DLD1 (cell line): ENCODE results near the gene RPS27L.

Source experiments
- in situ Hi-C: cut with HindIII; loops from 2 replicates; pipeline ENCODE4 v1.10.0; 2017; ENCODE audit warnings: low sequenced_read_pairs

Gene RPS27L

GRCh38 chr15:63188247-63188925 lies 31.1 kb upstream of the RPS27L start:
- in situ Hi-C loops, result no loop called here

DNA sequence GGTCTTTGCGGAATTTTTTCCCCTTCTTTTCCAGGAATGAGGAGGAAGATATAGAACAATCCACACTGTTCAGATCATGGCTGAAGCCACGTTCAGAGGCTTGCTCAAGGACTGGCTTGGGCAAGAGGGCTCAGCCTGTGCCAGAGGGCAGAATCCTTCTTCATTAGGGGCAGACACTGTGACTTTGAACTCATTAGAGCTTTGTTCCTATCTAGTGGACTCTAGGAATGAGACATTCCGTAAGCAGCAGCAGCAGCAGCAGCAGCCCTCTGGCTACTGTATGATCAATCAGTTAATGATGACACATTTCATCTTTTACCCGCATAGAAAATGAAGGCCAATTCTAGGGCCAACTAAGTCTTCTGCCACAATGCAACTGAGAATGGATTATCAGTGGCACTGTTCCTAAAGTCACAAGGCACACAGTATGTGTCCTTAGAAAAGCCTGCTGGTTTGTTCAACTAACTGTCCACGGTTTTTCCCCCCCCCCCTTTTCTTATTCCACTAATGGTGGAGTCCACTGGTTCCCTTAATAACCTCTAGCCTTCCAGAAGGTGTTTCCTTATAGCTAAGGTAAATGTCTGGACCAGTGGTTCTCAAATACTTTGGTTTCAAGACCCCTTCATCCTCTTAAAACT lies 30.4 kb upstream of the RPS27L start:
- in situ Hi-C loops, result no loop called here

- in situ Hi-C loops, result no loop called here
These were observed 28.8 kb upstream of the RPS27L start for GRCh38 chr15:63186065-63186464.

GRCh38 chr15:63185206-63185605 lies 27.9 kb upstream of the RPS27L start:
- in situ Hi-C loops, result no loop called here

DNA sequence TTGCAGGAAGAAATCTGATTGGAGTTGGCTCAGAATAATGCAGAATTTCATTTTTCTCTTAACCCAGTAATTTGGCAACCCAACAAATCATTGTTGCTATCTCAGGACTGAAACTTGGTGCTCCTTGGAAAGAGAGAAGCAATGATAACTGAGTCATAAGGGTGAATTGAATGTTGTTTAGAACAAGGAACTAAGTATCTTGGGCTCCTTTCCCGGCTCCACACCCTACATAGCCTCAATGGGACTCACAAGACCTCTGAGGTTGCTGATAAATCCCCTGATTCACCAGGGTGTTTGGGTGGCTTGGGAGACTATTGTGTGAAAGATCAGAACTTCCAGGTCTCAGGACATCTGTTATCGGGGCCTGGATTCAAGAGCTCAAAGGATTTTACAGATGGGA lies 24.4 kb upstream of the RPS27L start:
- in situ Hi-C loops, result no loop called here

DNA sequence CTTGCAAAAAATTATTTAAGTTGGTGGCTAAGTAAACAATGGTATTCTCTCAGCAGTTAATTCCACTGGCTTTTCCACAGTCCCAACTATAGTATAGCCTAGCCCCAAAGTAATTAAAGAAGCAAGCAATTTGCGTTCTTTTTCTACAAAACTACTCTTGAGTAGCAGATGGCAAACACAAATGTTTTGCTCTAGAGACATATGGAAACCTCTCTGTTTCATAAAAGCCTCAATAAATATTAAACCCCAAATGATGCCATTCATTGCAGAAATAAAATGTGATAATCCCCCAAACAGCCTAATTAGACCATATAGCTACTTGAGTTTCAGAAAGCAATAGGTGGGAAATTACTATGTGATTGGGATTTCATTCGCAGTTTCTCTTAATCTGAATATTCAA lies 23.5 kb upstream of the RPS27L start:
- in situ Hi-C loops, result no loop called here

- in situ Hi-C loops, result no loop called here
These were observed 20.8 kb upstream of the RPS27L start for GRCh38 chr15:63178034-63178433.

- in situ Hi-C loops, result no loop called here
These were observed 19.0 kb upstream of the RPS27L start for GRCh38 chr15:63176302-63176701.

- in situ Hi-C loops, result no loop called here
These were observed 15.7 kb upstream of the RPS27L start for GRCh38 chr15:63172851-63173451.

- in situ Hi-C loops, result no loop called here
These were observed 15.1 kb upstream of the RPS27L start for GRCh38 chr15:63172376-63172775.

- in situ Hi-C loops, result no loop called here
These were observed 12.5 kb upstream of the RPS27L start for GRCh38 chr15:63169788-63170187.

- in situ Hi-C loops, result no loop called here
These were observed 8.9 kb upstream of the RPS27L start for GRCh38 chr15:63166219-63166618.

- in situ Hi-C loops, result no loop called here
These were observed 8.0 kb upstream of the RPS27L start for GRCh38 chr15:63165166-63165859.

GRCh38 chr15:63163217-63163616 lies 5.9 kb upstream of the RPS27L start:
- in situ Hi-C loops, result no loop called here

- in situ Hi-C loops, result no loop called here
These were observed 3.4 kb upstream of the RPS27L start for GRCh38 chr15:63160638-63161037.

GRCh38 chr15:63157891-63158431 lies 684 bp upstream of the RPS27L start:
- in situ Hi-C loops, result no loop called here

DNA sequence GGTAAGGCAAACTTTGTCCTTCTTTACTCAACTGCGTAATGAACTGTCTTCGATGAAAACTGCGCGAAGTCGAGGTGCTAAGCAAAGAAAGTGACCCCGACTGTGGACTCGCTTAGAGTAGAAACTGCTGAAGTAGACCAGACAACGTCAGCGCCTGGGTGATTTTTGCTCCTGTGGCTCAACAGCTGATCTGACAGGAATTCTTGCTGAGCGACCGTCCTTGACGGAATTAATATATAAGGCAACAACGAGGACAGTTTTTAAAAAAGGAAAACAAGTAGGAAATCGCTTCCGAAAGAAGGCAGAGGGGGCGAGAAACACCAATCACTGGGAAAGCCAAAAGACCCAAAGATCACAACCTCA lies 541 bp downstream of the RPS27L start:
- in situ Hi-C loops, result no loop called here

DNA sequence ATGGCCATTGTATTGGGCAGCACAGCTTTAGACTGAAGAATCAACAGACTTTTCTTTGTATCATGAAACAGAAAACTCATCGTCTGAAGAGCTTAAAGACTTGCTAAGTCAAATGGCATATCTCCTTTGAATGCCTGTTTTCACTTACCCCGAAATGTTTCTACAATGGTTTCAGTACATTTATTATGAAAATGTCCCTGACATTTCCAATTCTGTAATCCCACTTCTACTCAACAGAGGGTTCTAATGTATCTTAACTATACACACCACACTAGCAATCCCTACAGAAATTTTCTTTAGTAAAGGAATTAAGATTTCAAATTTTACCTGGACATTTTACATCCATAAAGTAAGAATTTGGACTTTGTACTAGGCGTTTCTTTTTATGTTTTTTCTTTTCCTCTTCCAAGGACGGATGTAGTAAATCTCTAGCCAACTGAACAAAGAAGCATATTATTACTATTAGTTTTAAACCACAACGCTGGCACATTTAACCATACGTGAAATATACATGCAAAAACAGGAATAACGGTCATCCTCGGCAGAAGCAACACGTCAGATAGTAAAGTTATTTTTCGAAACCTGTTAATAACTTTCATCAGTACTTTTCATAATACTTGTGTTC lies 1.1 kb downstream of the RPS27L start:
- in situ Hi-C loops, result no loop called here

GRCh38 chr15:63155486-63155885 lies 1.8 kb downstream of the RPS27L start:
- in situ Hi-C loops, result no loop called here

DNA sequence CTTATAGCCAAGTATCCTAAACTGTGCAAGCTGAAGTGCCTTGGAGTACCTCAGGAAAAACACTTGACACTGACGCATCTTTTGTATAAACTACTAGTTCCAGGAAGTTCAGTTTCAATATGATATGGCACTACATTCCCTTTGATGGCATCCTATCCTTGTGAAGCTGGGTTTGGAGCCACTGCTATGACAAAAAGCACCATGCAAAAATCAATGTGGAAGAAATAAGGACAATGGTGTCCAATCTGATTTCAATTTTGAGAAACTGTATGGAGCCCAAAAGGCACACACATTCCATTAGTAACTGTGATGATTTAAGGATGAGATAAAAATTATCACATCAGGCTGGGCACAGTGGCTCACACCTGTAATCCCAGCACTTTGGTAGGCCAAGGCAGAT lies 5.6 kb downstream of the RPS27L start:
- in situ Hi-C loops, result no loop called here

GRCh38 chr15:63146684-63147083 lies 10.6 kb downstream of the RPS27L start:
- in situ Hi-C loops, result no loop called here
